Suppressor macrophage treated with lipopolysaccharide for 1 hour (primary cell): ENCODE results near the gene TFCP2.
"Not testable (repeated sequence)": the region's sequence is repeated elsewhere in the genome, so short reads cannot be mapped to it uniquely, and the experiment has no call there.

Source experiments
- DNase-seq, 3 donors: peaks; one replicate each; pipeline ENCODE4 v3.0.0-alpha.2; 2020 to 2022

TFCP2 gene

DNA sequence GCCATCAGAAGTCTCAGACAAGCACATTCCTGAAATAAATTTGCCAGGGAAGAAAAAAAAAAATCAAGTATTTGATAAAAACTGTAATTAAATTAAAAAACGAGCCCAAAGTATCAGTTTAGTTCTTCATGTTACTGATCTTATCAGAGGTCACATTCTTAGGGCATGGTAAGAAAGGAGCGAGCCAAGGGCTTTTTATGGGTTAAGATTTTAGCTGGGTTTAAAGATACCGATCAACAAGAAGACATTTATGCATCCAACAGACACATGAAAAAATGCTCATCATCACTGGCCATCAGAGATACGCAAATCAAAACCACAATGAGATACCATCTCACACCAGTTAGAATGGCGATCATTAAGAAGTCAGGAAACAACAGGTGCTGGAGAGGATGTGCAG lies 94.6 kb downstream of the TFCP2 start:
- DNase-seq, result not testable (repeated sequence)

DNA sequence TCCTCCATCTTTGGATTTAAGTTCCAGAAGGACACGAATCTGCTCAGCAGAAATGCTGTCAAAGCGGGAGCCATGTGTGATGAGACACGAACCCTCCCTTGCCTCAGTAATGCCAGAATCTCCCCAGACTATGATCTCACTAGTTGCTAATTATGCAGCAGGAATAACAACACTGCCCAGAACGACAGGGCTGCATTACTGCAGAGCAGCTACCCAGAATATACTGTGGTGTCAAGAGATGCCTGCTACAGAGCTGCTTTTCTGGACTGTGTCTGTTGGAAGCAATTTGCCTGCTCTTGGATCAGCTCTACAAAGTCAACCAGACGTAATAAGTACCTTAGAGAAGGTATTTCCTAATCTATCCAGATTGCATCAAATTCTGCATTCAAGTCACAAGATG lies 95.0 kb downstream of the TFCP2 start:
- DNase-seq, result no peak

DNA sequence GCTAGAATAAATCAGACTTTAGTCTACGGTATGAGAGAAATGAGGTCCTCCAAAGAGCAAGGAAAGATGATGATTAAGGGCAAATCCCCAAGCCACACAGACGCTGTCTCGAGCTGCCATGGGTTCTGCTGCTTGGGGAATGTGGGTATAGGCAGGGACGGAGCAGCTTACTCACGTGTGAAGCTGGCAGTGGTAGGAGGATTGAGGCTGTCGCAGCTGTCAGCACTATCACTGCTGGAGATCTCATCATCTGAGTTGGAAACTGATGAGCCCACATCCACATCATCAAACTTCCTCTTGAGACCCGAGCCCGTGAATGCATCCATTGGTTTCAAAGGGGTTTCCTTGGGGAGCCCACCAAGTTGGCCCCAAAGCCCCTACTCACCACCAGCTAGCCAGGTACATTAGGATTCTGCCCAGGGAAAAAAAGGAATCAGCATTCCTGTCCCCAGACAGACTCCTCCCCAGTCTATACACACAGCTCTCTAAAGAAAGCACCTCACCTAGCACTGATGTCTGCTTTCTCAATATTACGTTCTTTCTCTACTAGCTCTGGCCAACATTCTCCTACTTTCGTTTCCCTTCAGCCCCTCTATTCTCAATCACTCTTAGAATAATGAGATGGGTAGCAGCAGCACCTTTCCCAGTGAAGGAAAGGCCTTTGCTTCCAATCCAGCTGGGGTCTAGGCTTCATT lies 96.6 kb downstream of the TFCP2 start:
- DNase-seq, result no peak

DNA sequence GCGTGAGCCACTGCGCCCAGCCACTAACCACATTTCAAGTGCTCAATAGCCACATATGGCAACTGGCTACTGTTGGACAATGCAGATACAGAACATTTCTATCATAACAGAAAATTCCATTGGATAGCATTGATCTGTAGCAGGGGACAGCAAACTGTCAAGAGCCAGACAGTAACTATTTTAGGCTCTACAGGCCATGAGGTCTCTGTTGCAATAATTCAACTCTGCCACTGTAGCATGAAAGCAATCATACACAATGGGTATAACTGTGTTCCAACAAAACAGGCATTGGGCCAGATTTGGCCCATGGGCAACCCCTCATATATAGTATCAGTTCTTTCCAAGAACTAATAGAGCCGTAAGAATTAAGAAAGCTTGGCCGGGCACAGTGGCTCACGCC lies 97.5 kb downstream of the TFCP2 start:
- DNase-seq, result no peak

DNA sequence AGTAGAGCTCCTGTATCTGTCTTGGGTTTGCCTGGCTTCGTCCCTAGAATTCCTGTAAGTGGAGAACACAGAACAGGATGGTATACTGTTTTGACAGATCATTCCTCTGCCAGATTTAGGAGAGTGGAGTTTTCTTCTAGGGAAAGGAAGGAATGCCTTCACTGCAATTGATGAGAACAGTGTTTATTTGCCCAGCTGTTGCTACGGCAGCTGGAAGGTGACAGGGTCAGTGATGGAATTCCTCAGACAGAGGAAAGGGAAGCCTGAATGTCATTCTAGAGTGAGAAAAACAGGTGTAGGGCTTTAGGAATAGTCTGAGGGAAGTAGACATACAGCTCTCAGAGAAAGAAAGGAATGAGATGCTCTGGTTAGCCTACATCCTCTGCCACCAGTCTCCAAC lies 101.3 kb downstream of the TFCP2 start:
- DNase-seq, result no peak

DNA sequence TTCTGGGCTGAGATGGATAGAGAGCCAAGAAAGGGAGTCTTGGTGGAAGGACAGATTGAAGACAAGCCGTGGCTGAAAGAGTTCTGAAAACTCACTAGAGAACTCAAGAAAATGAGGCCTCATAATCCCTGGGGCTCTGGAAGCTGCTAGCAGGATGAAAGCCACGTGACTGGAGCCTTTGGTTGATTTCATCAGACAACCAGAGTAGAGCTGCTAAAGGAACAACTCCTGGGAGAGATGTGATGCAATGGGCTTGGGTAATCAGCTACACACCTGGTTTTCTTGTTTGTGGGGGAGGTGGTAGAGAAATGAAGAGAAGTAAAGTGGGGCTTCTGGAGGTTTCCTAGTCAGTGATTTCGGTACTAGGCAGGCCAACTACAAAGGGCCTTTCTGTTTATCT lies 102.9 kb downstream of the TFCP2 start:
- DNase-seq, result no peak

DNA sequence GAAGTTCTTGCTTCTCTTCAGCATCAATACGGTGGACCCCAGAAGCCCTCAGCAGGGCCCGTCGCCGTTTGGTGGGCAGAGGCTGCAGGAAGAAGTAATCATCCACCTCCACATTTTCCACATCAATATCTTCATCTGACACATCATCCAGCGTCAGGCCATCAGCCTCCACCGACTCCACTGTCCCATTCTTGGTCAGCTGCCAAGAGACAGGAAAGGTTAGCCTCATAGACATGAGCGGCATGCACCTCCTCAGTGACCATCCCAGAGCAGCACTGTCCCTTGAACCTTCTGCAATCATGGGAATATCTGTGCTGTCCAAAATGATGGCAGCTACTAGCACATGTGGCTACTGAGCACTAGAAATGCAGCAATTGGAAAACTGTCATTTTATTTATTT lies 105.2 kb downstream of the TFCP2 start:
- DNase-seq, result no peak

DNA sequence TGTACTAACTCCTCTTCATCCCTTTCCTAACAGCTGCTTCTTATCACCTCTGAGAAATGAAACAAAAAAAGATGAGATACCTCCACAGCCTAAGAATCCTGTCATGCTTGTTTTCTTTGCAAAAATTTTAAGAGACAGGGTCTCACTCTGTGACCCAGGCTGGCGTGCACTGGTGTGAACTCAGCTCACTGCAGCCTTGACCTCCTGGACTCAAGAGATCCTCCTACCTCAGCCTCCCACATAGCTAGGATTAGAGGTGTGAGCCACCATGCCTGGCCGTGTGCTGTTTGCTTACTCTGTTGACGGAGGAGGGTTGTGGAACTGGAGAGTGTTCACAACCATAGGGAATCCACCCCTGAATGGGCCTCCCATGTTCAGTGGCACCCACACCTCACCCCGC lies 105.7 kb downstream of the TFCP2 start:
- DNase-seq, result no peak

DNA sequence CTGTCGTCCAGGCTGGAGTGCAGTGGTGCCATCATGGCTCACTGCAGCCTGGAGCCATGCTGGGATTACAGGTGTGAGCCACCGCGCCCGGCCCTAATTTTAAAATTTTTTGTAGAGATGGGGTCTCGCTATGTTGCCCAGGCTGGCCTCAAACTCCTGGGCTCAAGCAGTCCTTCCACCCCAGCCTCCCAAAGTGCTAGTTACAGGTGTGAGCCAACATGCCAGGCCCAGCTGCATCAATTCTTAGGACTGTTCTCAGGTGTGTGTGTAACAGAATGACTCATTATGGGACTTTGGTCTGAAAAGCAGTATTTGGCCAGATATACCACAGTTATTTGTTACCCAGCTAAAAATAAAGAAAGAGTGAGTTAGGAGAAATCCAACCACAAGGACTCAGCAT lies 107.4 kb downstream of the TFCP2 start:
- no peak for DNase-seq

DNA sequence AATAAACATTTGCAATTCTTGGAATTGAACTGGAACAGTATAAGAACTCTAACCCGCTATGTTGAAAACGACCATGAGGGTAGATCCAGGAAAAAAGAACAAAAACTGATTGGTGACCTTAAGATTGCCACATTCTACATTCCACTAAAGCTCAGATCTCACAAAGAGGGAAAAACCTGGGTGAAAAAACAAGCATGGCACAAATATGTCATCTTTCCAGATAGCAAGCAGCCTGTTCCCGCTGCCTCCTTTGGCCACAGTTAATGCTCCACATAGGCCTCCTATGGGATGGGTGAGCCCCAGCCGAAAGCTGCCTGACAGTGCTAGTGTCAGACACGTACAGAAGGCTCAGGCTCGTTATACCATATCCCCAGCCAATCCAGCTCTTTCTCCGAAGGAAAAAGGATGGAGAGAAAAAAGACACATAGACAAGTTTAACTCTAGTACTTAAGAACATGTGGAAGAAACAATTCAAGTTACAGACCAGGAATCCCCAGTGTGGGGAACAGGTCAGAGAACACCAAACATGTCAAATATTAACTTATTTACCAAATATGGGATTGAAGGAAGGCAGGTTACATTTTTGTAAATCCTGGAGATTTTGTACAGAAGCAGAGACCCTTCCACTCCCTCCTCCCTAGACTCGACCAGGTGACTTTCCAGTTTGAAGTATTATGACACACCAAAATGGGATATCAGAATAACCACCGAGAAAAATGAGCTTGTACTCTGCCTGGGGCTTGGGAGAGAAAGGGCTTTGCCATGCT lies 110.1 kb downstream of the TFCP2 start:
- no peak for DNase-seq

DNA sequence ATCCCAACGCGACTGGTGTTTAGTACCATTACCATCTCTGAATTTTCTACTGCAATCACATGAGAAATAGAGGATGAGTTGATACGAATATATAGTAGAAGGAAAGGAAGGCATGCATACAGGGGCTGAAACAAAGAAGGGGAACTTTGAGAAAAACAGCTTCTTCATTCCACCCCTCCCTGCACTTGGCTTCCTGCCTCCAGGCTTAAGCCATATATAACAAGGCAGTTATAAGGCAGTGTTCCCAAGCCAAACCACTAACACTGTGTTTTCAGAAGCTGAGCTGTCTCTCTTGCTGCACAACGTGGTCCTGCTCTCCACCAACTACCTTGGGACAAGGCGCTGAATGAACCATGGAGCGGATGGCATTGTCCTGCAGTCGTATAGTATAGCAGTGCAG lies 113.8 kb downstream of the TFCP2 start:
- DNase-seq, result no peak

DNA sequence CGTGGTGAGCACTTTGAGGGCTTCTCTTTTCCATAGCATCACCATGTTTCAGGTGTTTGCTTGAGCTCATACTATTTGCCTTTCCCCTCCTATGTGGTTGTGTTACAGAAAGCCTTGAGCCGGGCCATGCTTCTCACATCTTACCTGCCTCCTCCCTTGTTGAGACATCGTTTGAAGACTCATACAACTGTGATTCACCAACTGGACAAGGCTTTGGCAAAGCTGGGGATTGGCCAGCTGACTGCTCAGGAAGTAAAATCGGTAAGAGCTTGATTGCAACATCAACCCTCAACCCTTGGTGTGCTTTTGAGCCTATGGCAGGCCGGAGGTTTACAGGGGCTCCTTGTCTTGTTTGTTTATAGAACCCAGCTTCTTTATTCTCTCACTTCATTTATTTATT lies 116.7 kb downstream of the TFCP2 start:
- DNase-seq, result peak; percentile 32 to 57 (median 43)

DNA sequence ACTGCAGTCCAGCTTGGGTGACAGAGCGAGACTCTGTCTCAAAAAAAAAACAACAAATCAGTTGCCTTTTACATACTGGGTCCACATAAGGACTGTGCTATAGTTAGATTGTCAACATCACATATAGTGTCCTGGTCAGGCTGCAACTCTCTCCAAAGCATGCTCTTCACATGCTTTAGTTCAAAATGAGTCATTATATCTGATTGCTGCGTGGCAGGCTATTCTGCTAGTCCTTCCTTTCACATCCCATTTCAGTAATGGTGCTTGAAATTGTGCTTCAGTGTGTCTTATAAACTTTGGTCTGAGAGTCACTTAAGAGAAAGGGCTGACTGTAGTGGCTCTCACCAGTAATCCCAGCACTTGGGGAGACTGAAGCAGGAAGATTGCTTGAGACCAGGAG lies 117.9 kb downstream of the TFCP2 start:
- DNase-seq, result no peak

DNA sequence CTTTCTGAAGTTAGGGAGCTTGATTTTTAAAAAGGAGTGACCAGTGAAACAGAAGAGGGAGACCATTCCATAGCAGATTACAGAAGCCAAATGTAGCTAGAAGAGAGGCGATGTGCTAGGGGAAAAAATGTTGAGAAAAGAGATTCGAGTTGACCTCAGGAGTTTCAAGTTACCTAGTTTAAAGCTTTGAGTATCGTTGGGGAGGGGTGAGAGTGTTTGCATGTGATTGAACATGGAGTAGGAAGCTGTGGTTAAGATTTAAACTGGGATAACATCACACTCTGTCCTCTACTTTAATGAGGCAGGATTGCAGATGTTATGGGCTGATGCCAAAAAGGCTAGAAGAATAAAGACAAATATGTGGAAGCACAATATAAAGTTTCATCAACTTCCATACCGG lies 121.1 kb downstream of the TFCP2 start:
- DNase-seq, result no peak

DNA sequence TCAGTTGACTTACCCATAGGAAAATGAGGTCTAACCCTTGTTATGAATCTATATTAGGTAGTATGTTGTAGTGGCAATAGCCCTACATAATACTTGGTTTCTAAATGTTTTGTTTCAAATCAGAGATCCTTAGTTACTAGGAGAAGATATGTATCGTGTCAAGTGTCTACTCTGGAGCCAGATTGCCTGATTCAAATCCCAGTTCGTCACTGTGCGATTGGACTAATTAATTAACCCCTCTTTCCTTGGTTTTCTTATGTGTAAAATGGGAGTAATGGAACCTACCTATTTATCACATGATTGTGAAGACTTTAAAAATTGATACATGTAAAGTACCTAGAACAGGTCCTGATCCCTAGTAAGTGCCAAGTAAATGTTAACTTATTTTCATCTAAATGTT lies 123.4 kb downstream of the TFCP2 start:
- no peak for DNase-seq

DNA sequence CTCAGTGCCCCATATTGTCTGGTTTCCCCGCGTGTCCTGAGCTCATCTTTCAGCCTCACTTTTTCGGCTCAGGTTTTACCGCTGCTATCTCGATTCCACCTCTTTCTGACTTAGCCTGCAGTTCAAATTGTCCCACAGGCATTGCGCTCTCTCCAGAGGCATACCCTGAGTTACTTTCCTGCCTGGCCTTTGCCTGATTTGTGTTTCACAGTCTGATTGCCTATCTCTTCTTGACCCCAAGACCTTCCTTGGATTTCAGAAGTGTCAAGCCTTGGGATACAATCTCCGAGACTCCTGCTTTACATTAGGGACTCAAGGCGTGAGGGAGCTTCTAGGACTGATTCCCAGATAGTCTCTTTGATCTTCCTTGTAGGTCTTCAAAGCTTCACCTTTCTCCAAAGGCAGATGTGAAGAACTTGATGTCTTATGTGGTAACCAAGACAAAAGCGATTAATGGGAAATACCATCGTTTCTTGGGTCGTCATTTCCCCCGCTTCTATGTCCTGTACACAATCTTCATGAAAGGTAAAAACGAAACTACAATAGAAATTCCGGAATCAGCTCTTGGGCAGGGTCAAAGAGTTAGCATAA lies 124.2 kb downstream of the TFCP2 start:
- DNase-seq, result peak in 1 of 3 donors; percentile 3

DNA sequence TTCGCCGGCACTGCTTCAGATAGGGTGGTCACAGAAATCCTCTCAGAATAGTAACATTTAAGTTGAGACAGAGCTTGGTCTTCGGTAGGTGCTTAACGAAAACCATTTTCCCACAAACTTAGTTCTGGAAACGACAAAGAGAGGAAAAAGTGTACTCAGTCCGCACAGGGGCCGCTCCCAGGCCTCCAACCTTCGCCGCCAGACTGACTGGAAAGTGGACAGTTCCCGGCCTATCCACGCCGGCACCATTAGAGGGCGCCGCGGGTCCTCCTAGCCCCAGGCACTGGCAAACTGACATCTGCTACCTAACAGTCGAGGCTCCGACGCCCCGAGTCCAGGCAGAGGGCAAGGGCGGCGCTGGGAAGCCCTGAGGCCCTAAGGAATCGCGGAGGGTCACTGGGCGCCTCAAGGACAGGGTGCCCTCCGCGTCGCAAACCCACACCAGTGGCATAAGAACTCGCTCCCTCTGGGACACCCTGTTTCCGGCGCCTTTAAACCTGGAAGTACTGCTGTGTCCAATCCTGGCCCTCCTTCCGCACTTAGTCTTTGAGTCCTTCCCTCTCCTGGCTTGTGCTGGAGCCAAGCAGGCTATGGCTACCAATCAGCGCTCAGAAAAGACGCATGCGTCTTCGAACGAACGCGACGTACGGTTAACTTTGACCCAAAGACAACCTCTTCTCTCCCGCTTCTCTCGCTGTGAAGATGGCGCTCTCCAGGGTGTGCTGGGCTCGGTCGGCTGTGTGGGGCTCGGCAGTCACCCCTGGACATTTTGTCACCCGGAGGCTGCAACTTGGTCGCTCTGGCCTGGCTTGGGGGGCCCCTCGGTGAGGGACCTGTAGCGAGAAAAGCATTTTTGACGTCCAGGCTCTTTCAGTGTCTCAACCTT lies 125.0 kb downstream of the TFCP2 start, which contains the start of gene LETMD1:
Gene LETMD1, plus strand, starts transcription at position 673 of the 886 bp plus-strand sequence. Its CDS starts 30 bp downstream, at position 703.
- DNase-seq, result peak; percentile 96 to 99 (median 98)
